ENCODE data around the gene LAMP5.

Gene LAMP5

GRCh38 chr20:9480066-9480465 lies 34.3 kb upstream of the LAMP5 start:
- no peak for TF ChIP-seq CTCF (conservative IDR thresholded peaks at IDR 0.05; ENCODE audit: low read depth, low read length)
- H3K4me3 ChIP-seq (ENCODE audit: low read depth, low read length): no peak overlapping the region
- DNase-seq (ENCODE audit: low read depth): no peak

- no peak overlapping the region for H3K4me3 ChIP-seq (ENCODE audit: low read depth, low read length)
- DNase-seq (ENCODE audit: low read depth): no peak
Measured at GRCh38 chr20:9482180-9482579, 32.2 kb upstream of the LAMP5 start.

GRCh38 chr20:9483131-9483530 lies 31.3 kb upstream of the LAMP5 start:
- no peak for TF ChIP-seq CTCF (conservative IDR thresholded peaks at IDR 0.05; ENCODE audit: low read depth, low read length)
- no peak for DNase-seq (ENCODE audit: low read depth)
- no peak overlapping the region for H3K4me3 ChIP-seq (ENCODE audit: low read depth, low read length)

More at GRCh38 chr20:9482180-9482579, 32.2 kb upstream of the LAMP5 start:
- no peak for TF ChIP-seq CTCF (conservative IDR thresholded peaks at IDR 0.05; ENCODE audit: low read depth, low read length)

- TF ChIP-seq CTCF (conservative IDR thresholded peaks at IDR 0.05; ENCODE audit: low read depth, low read length): no peak
- DNase-seq (ENCODE audit: low read depth): no peak
- H3K4me3 ChIP-seq (ENCODE audit: low read depth, low read length): no peak overlapping the region
Measured at GRCh38 chr20:9485614-9486340, 28.6 kb upstream of the LAMP5 start.

- no peak overlapping the region for H3K4me3 ChIP-seq (ENCODE audit: low read depth, low read length)
- TF ChIP-seq CTCF (conservative IDR thresholded peaks at IDR 0.05; ENCODE audit: low read depth, low read length): no peak
- no peak for DNase-seq (ENCODE audit: low read depth)
Measured at GRCh38 chr20:9487231-9487630, 27.2 kb upstream of the LAMP5 start.

GRCh38 chr20:9488063-9488462 lies 26.3 kb upstream of the LAMP5 start:
- H3K4me3 ChIP-seq (ENCODE audit: low read depth, low read length): no peak overlapping the region

More at GRCh38 chr20:9488063-9488462, 26.3 kb upstream of the LAMP5 start:
- no peak for TF ChIP-seq CTCF (conservative IDR thresholded peaks at IDR 0.05; ENCODE audit: low read depth, low read length)
- DNase-seq (ENCODE audit: low read depth): no peak
